8988T (cell line): ENCODE results near the gene ACOT11.

Experiments
- DNase-seq: peaks from one replicate; pipeline ENCODE4 v3.0.0; 2011

Gene ACOT11

DNA sequence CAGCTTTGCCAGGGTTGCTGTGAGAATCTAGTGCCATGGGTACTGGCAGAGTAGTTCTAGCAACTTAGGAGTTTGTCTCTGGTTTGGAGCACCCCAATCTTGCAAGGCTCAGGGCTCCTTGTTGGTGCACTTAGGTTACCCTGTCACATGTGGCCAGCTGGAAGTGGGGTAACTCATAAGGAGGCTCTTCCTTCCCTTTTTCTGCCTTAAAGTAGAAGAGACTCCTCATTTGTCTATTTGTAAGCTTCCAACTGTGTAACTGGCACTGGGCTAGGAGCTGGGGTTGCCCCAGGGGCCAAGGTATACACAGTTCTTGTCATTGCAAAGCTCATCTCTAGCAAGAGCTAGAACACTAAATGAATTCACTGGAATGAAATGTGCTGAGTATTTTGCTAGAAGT lies 104.1 kb downstream of the ACOT11 start:
- DNase-seq, result no peak

DNA sequence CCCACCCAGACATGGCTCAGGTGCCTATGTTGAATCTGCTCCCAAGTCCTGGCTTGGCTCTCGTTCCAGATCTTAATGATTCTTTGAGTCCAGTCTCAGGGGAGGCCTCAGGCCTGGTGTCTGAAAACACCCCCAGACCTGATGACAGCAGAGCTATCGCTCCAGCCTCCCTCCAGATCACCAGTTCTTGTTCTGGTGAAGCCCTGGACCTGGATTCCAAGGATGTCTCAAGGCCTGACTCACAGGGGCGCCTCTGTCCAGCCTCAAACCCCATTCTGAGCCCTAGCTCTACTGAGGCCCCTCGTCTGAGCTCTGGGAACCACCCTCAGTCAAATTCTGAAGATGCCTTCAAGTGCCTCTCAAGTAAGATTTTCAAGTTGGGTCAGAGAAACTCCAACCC lies 105.0 kb downstream of the ACOT11 start:
- DNase-seq, result no peak

DNA sequence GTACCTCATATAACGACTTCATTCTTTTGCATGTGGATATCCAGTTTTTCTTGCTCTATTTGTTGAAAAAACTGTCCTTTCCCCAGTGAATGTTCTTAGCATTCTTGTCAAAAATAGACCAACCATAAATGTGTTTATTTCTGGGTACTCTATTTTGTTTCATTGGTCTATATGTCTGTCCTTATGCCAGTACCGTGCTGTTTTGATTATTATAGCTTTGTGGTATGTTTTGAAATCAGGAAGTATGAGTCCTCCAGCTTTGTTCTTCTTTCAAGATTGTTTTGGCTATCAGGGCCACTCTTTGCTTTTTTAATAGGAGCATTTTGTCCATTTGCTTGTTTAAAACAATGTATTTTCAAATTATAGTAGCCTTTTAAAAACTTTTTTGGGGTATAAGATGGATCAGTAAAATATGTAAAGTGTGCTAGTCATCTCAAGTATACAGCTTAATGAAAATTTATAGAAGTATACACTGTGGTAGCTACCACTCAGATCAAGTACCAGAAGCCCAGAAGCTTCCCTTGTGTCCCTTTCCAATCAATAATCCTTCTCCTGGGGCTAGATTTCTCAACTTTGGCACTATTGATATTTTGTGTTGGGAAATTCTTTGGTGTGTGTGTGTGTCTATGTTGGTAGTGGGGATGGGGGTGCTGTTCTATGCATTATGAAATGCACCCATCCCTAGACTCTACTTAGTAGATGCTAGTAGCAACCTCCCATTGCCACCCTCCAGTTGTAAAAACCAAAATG lies 110.3 kb downstream of the ACOT11 start:
- DNase-seq, result no peak
